Occipital lobe (tissue), 2 donors: ENCODE results near the gene MACROH2A2. TPM values are rescaled to one million over a fixed set of nuclear protein-coding genes. Genes with fewer than 3 reads are reported as not detected.
"Not testable (repeated sequence)": the region's sequence is repeated elsewhere in the genome, so short reads cannot be mapped to it uniquely, and the experiment has no call there.

ENCODE experiments used
- DNase-seq: peaks from one replicate; lab custom pipeline; 2025; lab: John Stamatoyannopoulos, UW
- total RNA-seq: library from RNA; depleted of rRNA; stranded (reverse); fragments of >200 nt; gene quantifications from one replicate; pipeline ENCODE4 v1.2.3, GENCODE V29; 2014

Gene MACROH2A2
- total RNA-seq, 1 donor from 2014 or later = 23.6 TPM

DNA sequence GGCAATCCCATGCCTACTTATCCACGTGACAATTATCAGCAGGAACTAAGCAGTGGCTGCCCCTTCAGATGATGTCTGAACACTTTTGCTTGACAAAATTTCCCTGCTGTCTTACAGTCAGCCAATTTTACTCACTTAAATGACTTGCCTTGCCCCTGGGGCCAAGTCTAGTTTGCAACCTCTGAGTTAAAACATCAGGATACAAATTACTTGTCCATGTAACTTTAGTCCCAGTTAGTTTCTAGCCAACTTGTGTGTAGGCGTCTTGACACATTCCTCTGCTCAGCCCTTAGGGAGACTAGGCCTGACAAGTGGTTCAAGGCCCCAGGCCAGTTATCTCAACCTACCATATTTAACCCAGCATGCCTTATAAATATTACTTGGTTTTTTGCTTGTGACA lies 105.5 kb downstream of the MACROH2A2 start:
- DNase-seq = no peak

DNA sequence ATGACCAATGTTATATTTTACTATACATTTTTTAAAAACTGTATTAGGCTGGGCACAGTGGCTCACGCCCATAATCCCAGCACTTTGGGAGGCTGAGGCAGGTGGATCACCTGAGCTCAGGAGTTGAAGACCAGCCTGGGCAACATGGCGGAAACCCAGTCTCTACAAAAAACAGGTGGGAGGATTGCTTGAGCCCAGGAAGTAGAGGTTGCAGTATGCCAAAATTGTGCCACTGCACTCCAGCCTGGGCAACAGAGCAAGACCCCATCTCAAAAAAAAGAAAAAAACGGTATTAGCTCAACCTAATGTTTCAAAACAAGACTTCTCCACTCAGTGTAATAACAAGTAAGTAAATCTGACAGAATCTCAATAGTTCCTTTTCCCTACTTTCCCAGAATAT lies 106.7 kb downstream of the MACROH2A2 start:
- not testable (repeated sequence) for DNase-seq

DNA sequence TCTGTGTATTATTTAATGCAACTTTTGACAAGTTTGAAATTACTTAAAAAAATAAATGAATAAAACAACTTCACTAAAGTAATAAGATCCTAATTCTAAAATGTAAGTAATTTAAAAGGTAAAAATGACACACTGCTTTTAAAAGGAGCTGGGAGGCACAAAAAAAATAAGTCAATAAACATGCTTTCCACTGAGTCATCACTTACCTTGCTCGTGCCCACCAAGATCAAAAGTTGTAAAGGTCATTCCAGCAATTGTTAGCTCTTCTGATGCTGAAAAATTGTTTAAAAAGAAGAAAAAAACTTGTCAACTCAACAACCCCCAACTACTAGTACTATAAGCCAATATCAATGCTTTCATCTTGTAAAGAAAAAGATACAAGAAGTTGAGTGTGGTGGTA lies 108.2 kb downstream of the MACROH2A2 start:
- DNase-seq = no peak

Other genes with a start within 250 kb of the MACROH2A2 start
- 5.5 TPM for gene AIFM2, start 80.0 kb downstream of the MACROH2A2 start, total RNA-seq
- gene TYSND1, start 93.9 kb downstream of the MACROH2A2 start, total RNA-seq = 7.3 TPM
- gene SAR1A, start 117.7 kb downstream of the MACROH2A2 start, total RNA-seq = 182 TPM
- 296 TPM for gene PPA1, start 180.6 kb downstream of the MACROH2A2 start, total RNA-seq
- gene NPFFR1, start 231.2 kb downstream of the MACROH2A2 start, total RNA-seq = 0.31 TPM